B cell (primary cell): ENCODE data around the gene SPP1.

Experiments used
- EZH2 ChIP-seq: IDR thresholded peaks from 2 replicates; pipeline ENCODE4 v1.6.1; 2012; ENCODE audit warnings: borderline replicate concordance, low read depth, mild to moderate bottlenecking, moderate library complexity, low read length; ENCODE audit not compliant: insufficient read depth, poor library complexity, severe bottlenecking
- TF ChIP-seq, protein P1 (sequence below): fragments of 200-600 bp; IDR thresholded peaks from one replicate; pipeline ENCODE4 v1.8.0; 2022; ENCODE audit warnings: antibody characterized with exemption, mild to moderate bottlenecking

- TF ChIP-seq, protein P1, sequence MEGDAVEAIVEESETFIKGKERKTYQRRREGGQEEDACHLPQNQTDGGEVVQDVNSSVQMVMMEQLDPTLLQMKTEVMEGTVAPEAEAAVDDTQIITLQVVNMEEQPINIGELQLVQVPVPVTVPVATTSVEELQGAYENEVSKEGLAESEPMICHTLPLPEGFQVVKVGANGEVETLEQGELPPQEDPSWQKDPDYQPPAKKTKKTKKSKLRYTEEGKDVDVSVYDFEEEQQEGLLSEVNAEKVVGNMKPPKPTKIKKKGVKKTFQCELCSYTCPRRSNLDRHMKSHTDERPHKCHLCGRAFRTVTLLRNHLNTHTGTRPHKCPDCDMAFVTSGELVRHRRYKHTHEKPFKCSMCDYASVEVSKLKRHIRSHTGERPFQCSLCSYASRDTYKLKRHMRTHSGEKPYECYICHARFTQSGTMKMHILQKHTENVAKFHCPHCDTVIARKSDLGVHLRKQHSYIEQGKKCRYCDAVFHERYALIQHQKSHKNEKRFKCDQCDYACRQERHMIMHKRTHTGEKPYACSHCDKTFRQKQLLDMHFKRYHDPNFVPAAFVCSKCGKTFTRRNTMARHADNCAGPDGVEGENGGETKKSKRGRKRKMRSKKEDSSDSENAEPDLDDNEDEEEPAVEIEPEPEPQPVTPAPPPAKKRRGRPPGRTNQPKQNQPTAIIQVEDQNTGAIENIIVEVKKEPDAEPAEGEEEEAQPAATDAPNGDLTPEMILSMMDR: no peak
- no peak for TF ChIP-seq EZH2
These were observed 5.4 kb upstream of the SPP1 start for GRCh38 chr4:87970121-87970520.
